H1 (cell line): ENCODE results near the gene ATG7. TPM values are rescaled to one million over a fixed set of nuclear protein-coding genes. Genes with fewer than 3 reads are reported as not detected.

Experiments
- POLR2A ChIP-seq, 2 experiments: IDR thresholded peaks; 1 replicate in 1 of 2; 2 replicates in 1 of 2; pipeline ENCODE4 v1.6.1; 2011; ENCODE audit warnings: low read depth in 2 of 2, low read length in 2 of 2, mild to moderate bottlenecking in 2 of 2; ENCODE audit errors: control extremely low read depth in 1 of 2
- YY1 ChIP-seq: IDR thresholded peaks from 2 replicates; pipeline ENCODE4 v1.6.1; 2011; ENCODE audit warnings: low read depth, mild to moderate bottlenecking, low read length
- polyA plus RNA-seq, 7 experiments: library from polyadenylated mRNA; depleted of rRNA in 3 of 7; stranded (reverse) in 5 of 7; unstranded in 2 of 7; fragments of >200 nt in 5 of 7; fragments of 200-250 nt in 2 of 7; gene quantifications; 1 replicate in 5 of 7; 2 replicates in 1 of 7; 4 replicates in 1 of 7; pipeline versions ENCODE4 v1.2.1 to v1.2.3, GENCODE V29; 2011 to 2013; ENCODE audit warnings: missing spikeins in 2 of 7, mixed read lengths in 2 of 7
- total RNA-seq: library from RNA; stranded (reverse); fragmentation: NEBNext Ultra II Directional; extraction: Animal tissue kit (Norgen Biotek cat#: 25700); gene quantifications from 2 replicates; pipeline ENCODE4 v1.2.1, GENCODE V29; 2021

Gene ATG7
- total and polyA plus RNA-seq, 2 of the 8 experiments (the other 6 are each of a cell fraction or from before 2014, with no cell fraction given), result 15.0 to 19.1 TPM

DNA sequence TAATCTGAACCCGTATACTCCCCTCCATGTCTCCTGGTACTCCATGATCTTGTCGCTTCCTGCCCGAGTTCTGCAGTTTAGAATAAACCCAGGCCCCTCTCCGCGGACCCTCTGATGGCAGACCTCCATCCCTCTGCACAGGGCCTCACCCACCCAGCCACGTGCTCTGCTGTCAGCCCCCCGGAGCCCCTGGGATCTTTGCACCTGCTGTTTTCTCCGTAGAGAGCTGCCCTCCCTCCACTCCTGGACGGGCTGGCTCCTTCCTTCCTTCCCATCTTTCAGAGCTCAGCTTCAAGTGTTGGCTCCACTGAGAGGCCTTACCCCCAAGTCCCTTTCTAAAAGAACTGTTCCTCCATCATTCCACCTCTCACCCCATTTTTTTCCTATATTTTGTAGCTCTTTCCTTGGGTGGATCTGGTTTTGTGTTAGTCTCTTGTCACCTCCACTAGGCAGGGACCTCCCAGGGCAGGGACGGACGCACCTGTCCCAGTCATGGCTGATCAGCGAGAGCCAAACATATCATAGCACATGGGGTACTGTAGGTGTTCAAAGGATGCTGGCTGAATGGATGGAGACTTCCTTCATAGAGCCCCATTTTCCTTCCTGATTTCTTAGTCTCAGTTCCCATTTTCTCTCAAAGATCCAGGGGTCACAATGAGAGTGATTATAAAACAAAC, 264.9 kb downstream of the ATG7 start (continued):
- no peak for TF ChIP-seq POLR2A (IDR thresholded peaks at IDR 0.05; ENCODE audit: control extremely low read depth in 1 of 2, low read depth in 2 of 2, low read length in 2 of 2)
- TF ChIP-seq YY1, result no peak
